Activated CD8-positive, alpha-beta T cell treated with anti-CD3 and anti-CD28 coated beads for 36 hours (primary cell): ENCODE measurements around the gene ZNF341. TPM values are rescaled to one million over a fixed set of nuclear protein-coding genes. Genes with fewer than 3 reads are reported as not detected.

Experiments used
- ATAC-seq: fragments of 200-7000 bp; cut with Tn5 transposase; one replicate; pipeline ENCODE4 v1.10.0; 2021; ENCODE audit warnings: mild to moderate bottlenecking, moderate library complexity
- CTCF ChIA-PET: fragments of 350-600 bp; sonication (Branson Sonifier 250); formaldehyde crosslinking; loops from one replicate; lab custom pipeline; 2021; ENCODE audit warnings: antibody characterized with exemption; lab: Charles Lee
- POLR2A ChIA-PET: fragments of 350-600 bp; sonication (Branson Sonifier 250); formaldehyde crosslinking; loops from one replicate; lab custom pipeline; 2021; ENCODE audit warnings: antibody characterized with exemption; lab: Charles Lee
- DNase-seq: peaks from one replicate; pipeline ENCODE4 v3.0.0-alpha.2; 2020
- H3K27ac Mint-ChIP-seq: one replicate; pipeline ENCODE4 v1.8.0; 2021; ENCODE audit warnings: mild to moderate bottlenecking, mixed read lengths
- H3K27me3 Mint-ChIP-seq: one replicate; pipeline ENCODE4 v1.8.0; 2021; ENCODE audit warnings: mixed read lengths
- H3K36me3 Mint-ChIP-seq: one replicate; pipeline ENCODE4 v1.8.0; 2021; ENCODE audit warnings: low read depth, mixed read lengths
- H3K4me1 Mint-ChIP-seq: one replicate; pipeline ENCODE4 v1.8.0; 2021; ENCODE audit warnings: low read depth, mixed read lengths
- H3K4me3 Mint-ChIP-seq: one replicate; pipeline ENCODE4 v1.8.0; 2021; ENCODE audit warnings: mild to moderate bottlenecking, moderate library complexity, mixed read lengths
- H3K9me3 Mint-ChIP-seq: one replicate; pipeline ENCODE4 v1.8.0; 2021; ENCODE audit warnings: mixed read lengths
- CTCF ChIP-seq: fragments of 200-600 bp; IDR thresholded peaks from one replicate; pipeline ENCODE4 v1.8.0; 2022; ENCODE audit warnings: antibody characterized with exemption, mild to moderate bottlenecking
- intact Hi-C: fragments of 100-400 bp; cut with micrococcal nuclease; formaldehyde crosslinking; loops from one replicate; pipeline ENCODE4 v1.10.0; 2022
- total RNA-seq, 2 experiments: library from RNA; stranded (reverse); gene quantifications; one replicate each; pipeline ENCODE4 v1.2.3, GENCODE V29; 2021

Gene ZNF341
- total RNA-seq, 2 experiments from 2014 or later, result 4.3 to 5.0 TPM

- Mint-ChIP-seq H3K4me3 (no peak overlapping the region), H3K4me1 (peaks cover 20% of the 10 kb centered on the region), H3K27ac (no peak overlapping the region), H3K36me3 (peaks cover 12% of the 10 kb centered on the region), H3K9me3 (no peaks in the 10 kb centered on the region), H3K27me3 (no peaks in the 10 kb centered on the region)
- ChIA-PET POLR2A (no interaction called here), CTCF (interaction anchor here (1.8 kb wide), 1 partner anchor 8 kb away, joined by 11 read pairs; no protein-coding TSS in a partner anchor)
- intact Hi-C loops, result no loop called here
- no peak for TF ChIP-seq CTCF
- no peak for DNase-seq
- ATAC-seq, result no peak
These were observed 52.0 kb downstream of the ZNF341 start for GRCh38 chr20:33783818-33784217.

- ATAC-seq, result no peak
- intact Hi-C loops, result no loop called here
- peaks cover 16% of the 10 kb centered on the region for H3K4me1 Mint-ChIP-seq
- no peak for TF ChIP-seq CTCF
- DNase-seq, result no peak
- H3K27ac Mint-ChIP-seq, result no peak overlapping the region
- CTCF ChIA-PET, result no interaction called here
- POLR2A ChIA-PET, result no interaction called here
- H3K9me3 Mint-ChIP-seq, result no peaks in the 10 kb centered on the region
- no peaks in the 10 kb centered on the region for H3K27me3 Mint-ChIP-seq
- H3K4me3 Mint-ChIP-seq, result no peak overlapping the region
- H3K36me3 Mint-ChIP-seq, result peaks cover 9% of the 10 kb centered on the region
These were observed 52.4 kb downstream of the ZNF341 start for GRCh38 chr20:33784225-33784624.

GRCh38 chr20:33785503-33785902 lies 53.7 kb downstream of the ZNF341 start:
- no peak overlapping the region for H3K27ac Mint-ChIP-seq
- ChIA-PET POLR2A (no interaction called here), CTCF (no interaction called here)
- no peaks in the 10 kb centered on the region for H3K27me3 Mint-ChIP-seq
- TF ChIP-seq CTCF, result no peak
- no peak overlapping the region for H3K4me3 Mint-ChIP-seq
- no peak for ATAC-seq
- intact Hi-C loops, result no loop called here
- no peaks in the 10 kb centered on the region for H3K9me3 Mint-ChIP-seq
- H3K4me1 Mint-ChIP-seq, result peaks cover 10% of the 10 kb centered on the region
- DNase-seq, result no peak
- H3K36me3 Mint-ChIP-seq, result peaks cover 7% of the 10 kb centered on the region

- CTCF ChIA-PET, result no interaction called here
- POLR2A ChIA-PET, result no interaction called here
- H3K4me1 Mint-ChIP-seq, result peaks cover 10% of the 10 kb centered on the region
These were observed 55.6 kb downstream of the ZNF341 start for GRCh38 chr20:33787253-33787891.

More at GRCh38 chr20:33787253-33787891, 55.6 kb downstream of the ZNF341 start:
- peaks cover 5% of the 10 kb centered on the region for H3K36me3 Mint-ChIP-seq
- no peak for ATAC-seq
- no peaks in the 10 kb centered on the region for H3K27me3 Mint-ChIP-seq
- intact Hi-C loops, result no loop called here
- no peak for TF ChIP-seq CTCF
- no peak for DNase-seq
- H3K4me3 Mint-ChIP-seq, result no peak overlapping the region
- H3K27ac Mint-ChIP-seq, result no peak overlapping the region
- no peaks in the 10 kb centered on the region for H3K9me3 Mint-ChIP-seq
